IPS DF 6.9 (cell line): ENCODE measurements around the gene HABP2.

Experiments
- DNase-seq: peaks from one replicate; pipeline ENCODE4 v3.0.0-alpha.2; 2013; ENCODE audit warnings: low read depth, low spot score
- H3K27ac ChIP-seq: one replicate; pipeline ENCODE4 v1.5.1; 2013; ENCODE audit warnings: low read length, control low read depth
- H3K27me3 ChIP-seq: 2 replicates; pipeline ENCODE4 v1.6.1; 2013; ENCODE audit warnings: mild to moderate bottlenecking, low read length; ENCODE audit not compliant: control insufficient read depth, insufficient read depth
- H3K36me3 ChIP-seq: 2 replicates; pipeline ENCODE4 v1.6.1; 2013; ENCODE audit warnings: low read length; ENCODE audit not compliant: control insufficient read depth, insufficient read depth
- H3K4me1 ChIP-seq: 2 replicates; pipeline ENCODE4 v1.6.1; 2013; ENCODE audit warnings: low read length; ENCODE audit not compliant: control insufficient read depth, insufficient read depth
- H3K4me3 ChIP-seq: 2 replicates; pipeline ENCODE4 v1.5.1; 2013; ENCODE audit warnings: mild to moderate bottlenecking, low read length
- H3K9me3 ChIP-seq: 2 replicates; pipeline ENCODE4 v1.6.1; 2013; ENCODE audit warnings: low read length, inconsistent platforms; ENCODE audit not compliant: control insufficient read depth, insufficient read depth
- WGBS: extraction: QIAGEN DNeasy Blood & Tissue Kit; methylation state at CpG from one replicate; pipeline ENCODE4 v1.1.7; 2013; ENCODE audit warnings: mixed read lengths, missing lambda C conversion rate; ENCODE audit not compliant: insufficient read length, insufficient coverage; 5-methylcytosine and 5-hydroxymethylcytosine counted together

HABP2 gene

GRCh38 chr10:113540845-113541548 is 11.9 kb upstream of the HABP2 start:
- Histone ChIP-seq H3K4me1 (no peaks in the 10 kb centered on the region), H3K27ac (no peak overlapping the region), H3K27me3 (no peaks in the 10 kb centered on the region), H3K9me3 (no peaks in the 10 kb centered on the region), H3K4me3 (no peak overlapping the region), H3K36me3 (no peaks in the 10 kb centered on the region)
- DNase-seq, result no peak
- no CpG with 5 or more reads among the region's 7 CpGs for WGBS

- H3K27me3 ChIP-seq, result no peaks in the 10 kb centered on the region
- DNase-seq, result no peak
- no peaks in the 10 kb centered on the region for H3K4me1 ChIP-seq
- no CpG with 5 or more reads among the region's 1 CpG for WGBS
- no peak overlapping the region for H3K27ac ChIP-seq
- H3K36me3 ChIP-seq, result no peaks in the 10 kb centered on the region
- no peak overlapping the region for H3K4me3 ChIP-seq
- no peaks in the 10 kb centered on the region for H3K9me3 ChIP-seq
Measured at GRCh38 chr10:113541549-113541927, 11.3 kb upstream of the HABP2 start.

- no CpG with 5 or more reads among the region's 5 CpGs for WGBS
Measured at GRCh38 chr10:113543107-113543955, 9.5 kb upstream of the HABP2 start.

GRCh38 chr10:113544392-113544791 is 8.5 kb upstream of the HABP2 start:
- H3K27ac ChIP-seq, result no peak overlapping the region
- peaks cover 4% of the 10 kb centered on the region; the same call in 1 of the 2 replicates for H3K27me3 ChIP-seq
- no peak overlapping the region for H3K4me3 ChIP-seq
- no peaks in the 10 kb centered on the region for H3K9me3 ChIP-seq
- no CpG with 5 or more reads among the region's 1 CpG for WGBS
- no peak for DNase-seq
- H3K4me1 ChIP-seq, result no peaks in the 10 kb centered on the region
- H3K36me3 ChIP-seq, result no peaks in the 10 kb centered on the region

More at GRCh38 chr10:113543107-113543955, 9.5 kb upstream of the HABP2 start:
- no peak overlapping the region for H3K27ac ChIP-seq
- no peaks in the 10 kb centered on the region for H3K9me3 ChIP-seq
- no peaks in the 10 kb centered on the region for H3K4me1 ChIP-seq
- no peak for DNase-seq
- peaks cover 2% of the 10 kb centered on the region; the same call in 1 of the 2 replicates for H3K27me3 ChIP-seq
- no peak overlapping the region for H3K4me3 ChIP-seq
- H3K36me3 ChIP-seq, result no peaks in the 10 kb centered on the region

- Histone ChIP-seq H3K9me3 (no peaks in the 10 kb centered on the region), H3K4me1 (no peaks in the 10 kb centered on the region), H3K27ac (no peak overlapping the region), H3K4me3 (no peak overlapping the region), H3K27me3 (peaks cover 8% of the 10 kb centered on the region; the same call in 1 of the 2 replicates), H3K36me3 (no peaks in the 10 kb centered on the region)
- no CpG with 5 or more reads among the region's 2 CpGs for WGBS
- no peak for DNase-seq
Measured at GRCh38 chr10:113547426-113547825, 5.4 kb upstream of the HABP2 start.

GRCh38 chr10:113549856-113550255 is 3.0 kb upstream of the HABP2 start:
- WGBS, result no CpG with 5 or more reads among the region's 6 CpGs
- Histone ChIP-seq H3K4me3 (no peak overlapping the region), H3K4me1 (no peaks in the 10 kb centered on the region), H3K9me3 (no peaks in the 10 kb centered on the region), H3K36me3 (no peaks in the 10 kb centered on the region), H3K27me3 (peaks cover 30% of the 10 kb centered on the region), H3K27ac (no peak overlapping the region)
- DNase-seq, result no peak

GRCh38 chr10:113550365-113550764 is 2.5 kb upstream of the HABP2 start:
- Histone ChIP-seq H3K9me3 (no peaks in the 10 kb centered on the region), H3K36me3 (no peaks in the 10 kb centered on the region), H3K4me1 (no peaks in the 10 kb centered on the region), H3K27ac (no peak overlapping the region), H3K4me3 (no peak overlapping the region), H3K27me3 (peaks cover 35% of the 10 kb centered on the region)
- no peak for DNase-seq
- WGBS, result no CpG with 5 or more reads among the region's 6 CpGs

GRCh38 chr10:113552014-113552413 is 839 bp upstream of the HABP2 start:
- Histone ChIP-seq H3K27me3 (peaks cover 51% of the 10 kb centered on the region), H3K4me3 (no peak overlapping the region), H3K4me1 (no peaks in the 10 kb centered on the region), H3K9me3 (no peaks in the 10 kb centered on the region), H3K36me3 (no peaks in the 10 kb centered on the region), H3K27ac (no peak overlapping the region)
- DNase-seq, result no peak
- no CpG with 5 or more reads among the region's 3 CpGs for WGBS

GRCh38 chr10:113553149-113553548 is 296 bp downstream of the HABP2 start:
- Histone ChIP-seq H3K9me3 (no peaks in the 10 kb centered on the region), H3K27ac (no peak overlapping the region), H3K36me3 (no peaks in the 10 kb centered on the region), H3K4me1 (no peaks in the 10 kb centered on the region), H3K4me3 (no peak overlapping the region), H3K27me3 (peaks cover 59% of the 10 kb centered on the region)
- no CpG with 5 or more reads among the region's 2 CpGs for WGBS
- no peak for DNase-seq

GRCh38 chr10:113554214-113554613 is 1.4 kb downstream of the HABP2 start:
- no CpG with 5 or more reads among the region's 5 CpGs for WGBS

More at GRCh38 chr10:113554214-113554613, 1.4 kb downstream of the HABP2 start:
- H3K27me3 ChIP-seq, result peaks cover 60% of the 10 kb centered on the region
- no peaks in the 10 kb centered on the region for H3K36me3 ChIP-seq
- H3K27ac ChIP-seq, result no peak overlapping the region
- no peaks in the 10 kb centered on the region; the same call in 1 of the 2 replicates for H3K4me1 ChIP-seq
- H3K4me3 ChIP-seq, result no peak overlapping the region
- no peak for DNase-seq
- H3K9me3 ChIP-seq, result no peaks in the 10 kb centered on the region
